HFFc6 (cell line): ENCODE results near the gene IL12B. TPM values are rescaled to one million over a fixed set of nuclear protein-coding genes. Genes with fewer than 3 reads are reported as not detected.
A peak's percentile ranks its signal among the peaks of the same experiment; 100 is the strongest.
"Not testable (repeated sequence)": the region's sequence is repeated elsewhere in the genome, so short reads cannot be mapped to it uniquely, and the experiment has no call there.

Experiments
- DNase-seq: peaks from one replicate; pipeline ENCODE4 v3.0.0-alpha.2; 2018
- H3K27ac Mint-ChIP-seq: 2 replicates; pipeline ENCODE4 v1.8.0; 2020; ENCODE audit warnings: mild to moderate bottlenecking, mixed read lengths
- H3K27me3 Mint-ChIP-seq: 2 replicates; pipeline ENCODE4 v1.8.0; 2021; ENCODE audit warnings: mild to moderate bottlenecking, moderate library complexity, mixed read lengths; ENCODE audit not compliant: insufficient read depth
- H3K36me3 Mint-ChIP-seq: 2 replicates; pipeline ENCODE4 v1.8.0; 2021; ENCODE audit warnings: low read depth, mixed read lengths
- H3K4me1 Mint-ChIP-seq: 2 replicates; pipeline ENCODE4 v1.8.0; 2020; ENCODE audit warnings: low read depth, mixed read lengths
- H3K4me3 Mint-ChIP-seq: 2 replicates; pipeline ENCODE4 v1.8.0; 2020; ENCODE audit warnings: mild to moderate bottlenecking, moderate library complexity, mixed read lengths
- H3K9me3 Mint-ChIP-seq: 2 replicates; pipeline ENCODE4 v1.8.0; 2020; ENCODE audit warnings: mild to moderate bottlenecking, mixed read lengths
- CTCF ChIP-seq: fragments of 200-600 bp; sonication (generic); IDR thresholded peaks from 2 replicates; pipeline ENCODE4 v1.5.0; 2021; ENCODE audit warnings: antibody characterized with exemption, mild to moderate bottlenecking
- long read RNA-seq: library from polyadenylated mRNA; unstranded; transcript quantifications from one replicate; pipeline ENCODE4 v2.0.0, GENCODE V29; 2019
- total RNA-seq, 6 experiments: library from RNA; stranded (reverse); fragmentation: NEBNext Ultra II Directional; extraction: Animal tissue kit (Norgen Biotek cat#: 25700); gene quantifications; 2 replicates in 1 of 6; 3 replicates in 5 of 6; pipeline ENCODE4 v1.2.3, GENCODE V29; 2021

IL12B gene
- total RNA-seq = not detected
- long read RNA-seq = 0 reads

- Mint-ChIP-seq H3K4me1 (peaks cover 42% of the 10 kb centered on the region), H3K27ac (peak within 1 kb of the TSS; percentile 1; the same call in 1 of the 2 replicates), H3K9me3 (no peaks in the 10 kb centered on the region), H3K27me3 (peaks cover 3% of the 10 kb centered on the region; the same call in 1 of the 2 replicates), H3K4me3 (peak within 1 kb of the TSS; percentile 82), H3K36me3 (no peaks in the 10 kb centered on the region)
- TF ChIP-seq CTCF = no peak
- DNase-seq = peak; percentile 19
These were observed at the start of gene IL12B for GRCh38 chr5:159330131-159330800. Gene IL12B, minus strand, starts transcription at chr5:159330487. Its CDS starts 3,705 bp downstream, at chr5:159326782.

GRCh38 chr5:159377653-159378052 is 47.4 kb upstream of the IL12B start:
- no peak overlapping the region for H3K4me3 Mint-ChIP-seq
- peaks cover 14% of the 10 kb centered on the region for H3K9me3 Mint-ChIP-seq
- TF ChIP-seq CTCF = no peak

GRCh38 chr5:159367866-159368265 is 37.6 kb upstream of the IL12B start:
- not testable (repeated sequence) for H3K9me3 Mint-ChIP-seq, H3K27ac Mint-ChIP-seq

More at GRCh38 chr5:159377653-159378052, 47.4 kb upstream of the IL12B start:
- H3K27ac Mint-ChIP-seq = no peak overlapping the region
- no peak for DNase-seq
- H3K27me3 Mint-ChIP-seq = peaks cover 4% of the 10 kb centered on the region
- no peaks in the 10 kb centered on the region for H3K36me3 Mint-ChIP-seq
- no peaks in the 10 kb centered on the region for H3K4me1 Mint-ChIP-seq

GRCh38 chr5:159366776-159367175 is 36.5 kb upstream of the IL12B start:
- H3K9me3 Mint-ChIP-seq, H3K27ac Mint-ChIP-seq, H3K36me3 Mint-ChIP-seq, DNase-seq, H3K4me3 Mint-ChIP-seq, H3K27me3 Mint-ChIP-seq, H3K4me1 Mint-ChIP-seq: not testable (repeated sequence)

More at GRCh38 chr5:159367866-159368265, 37.6 kb upstream of the IL12B start:
- not testable (repeated sequence) for H3K36me3 Mint-ChIP-seq, DNase-seq, H3K4me3 Mint-ChIP-seq, H3K4me1 Mint-ChIP-seq, H3K27me3 Mint-ChIP-seq

- no peaks in the 10 kb centered on the region for H3K36me3 Mint-ChIP-seq
- H3K9me3 Mint-ChIP-seq = no peaks in the 10 kb centered on the region
- H3K27me3 Mint-ChIP-seq = no peaks in the 10 kb centered on the region
- H3K4me3 Mint-ChIP-seq = no peak overlapping the region
- DNase-seq = no peak
- no peak overlapping the region for H3K27ac Mint-ChIP-seq
- no peaks in the 10 kb centered on the region for H3K4me1 Mint-ChIP-seq
- no peak for TF ChIP-seq CTCF
These were observed 31.9 kb upstream of the IL12B start for GRCh38 chr5:159362220-159362619.

- H3K4me3 Mint-ChIP-seq, H3K9me3 Mint-ChIP-seq, H3K27ac Mint-ChIP-seq: not testable (repeated sequence)
These were observed 29.6 kb upstream of the IL12B start for GRCh38 chr5:159359871-159360270.

GRCh38 chr5:159359408-159359807 is 29.1 kb upstream of the IL12B start:
- Mint-ChIP-seq H3K27ac (no peak overlapping the region), H3K4me1 (no peaks in the 10 kb centered on the region), H3K36me3 (no peaks in the 10 kb centered on the region), H3K9me3 (no peaks in the 10 kb centered on the region), H3K27me3 (no peaks in the 10 kb centered on the region), H3K4me3 (no peak overlapping the region)
- DNase-seq = no peak
- TF ChIP-seq CTCF = no peak

More at GRCh38 chr5:159359871-159360270, 29.6 kb upstream of the IL12B start:
- DNase-seq, H3K27me3 Mint-ChIP-seq, H3K4me1 Mint-ChIP-seq, H3K36me3 Mint-ChIP-seq: not testable (repeated sequence)
